GM12878 (cell line): ENCODE measurements around the gene GBA3. TPM values are rescaled to one million over a fixed set of nuclear protein-coding genes. Genes with fewer than 3 reads are reported as not detected.

Experiments
- ATAC-seq: fragments of 200-7000 bp; cut with Tn5 transposase; 3 replicates; pipeline ENCODE4 v1.9.1; 2020; ENCODE audit warnings: mild to moderate bottlenecking, moderate library complexity
- BruUV-seq: library from RNA; stranded (reverse); fragments of 400-500 nt; replicated peaks from 2 replicates; lab custom pipeline; 2021; lab: Mats Ljungman, UMichigan
- CTCF ChIA-PET: fragments of 300-600 bp; sonication (Branson Sonifier 250); formaldehyde crosslinking; extraction: SDS; loops from one replicate; lab custom pipeline; 2021; ENCODE audit warnings: inconsistent platforms; lab: Yijun Ruan, JAX
- POLR2A ChIA-PET: fragments of 350-600 bp; formaldehyde crosslinking; extraction: SDS; loops from one replicate; lab custom pipeline; 2021; ENCODE audit warnings: inconsistent platforms; lab: Charles Lee
- RAD21 ChIA-PET: fragments of 300-600 bp; sonication (Branson Sonifier 250); formaldehyde crosslinking; loops from one replicate; lab custom pipeline; 2023; ENCODE audit warnings: antibody characterized with exemption; ENCODE audit not compliant: unreplicated experiment; lab: Charles Lee
- SMC1A ChIA-PET: fragments of 300-600 bp; sonication (Branson Sonifier 250); formaldehyde crosslinking; loops from one replicate; lab custom pipeline; 2023; ENCODE audit not compliant: unreplicated experiment, uncharacterized antibody; lab: Charles Lee
- DNase-seq: peaks from one replicate; pipeline ENCODE4 v3.0.0-alpha.2; 2011; ENCODE audit warnings: low read depth, low spot score
- FAIRE-seq: peaks from 3 replicates; lab custom pipeline; 2011; peaks lifted over from hg19 to GRCh38; lab: Jason Lieb, UNC
- H2AFZ ChIP-seq: 2 replicates; pipeline ENCODE4 v1.6.0; 2011; ENCODE audit warnings: low read depth, low read length, control low read depth; ENCODE audit not compliant: control insufficient read depth
- H3K27ac ChIP-seq: 2 replicates; pipeline ENCODE4 v1.5.1; 2011; ENCODE audit warnings: control low read depth; ENCODE audit not compliant: control insufficient read depth, insufficient read depth
- H3K27me3 ChIP-seq, 2 experiments: replicated peaks in 1 of 2; 2 replicates each; pipeline versions ENCODE4 v1.6.0 to v1.6.1; 2011; ENCODE audit warnings: low read length in 1 of 2; ENCODE audit not compliant: control insufficient read depth in 2 of 2, insufficient read depth in 2 of 2
- H3K36me3 ChIP-seq, 2 experiments: 2 replicates each; pipeline ENCODE4 v1.5.1; 2011; ENCODE audit warnings: low read length in 1 of 2; ENCODE audit not compliant: control insufficient read depth in 2 of 2, insufficient read depth in 2 of 2
- H3K4me1 ChIP-seq: 2 replicates; pipeline ENCODE4 v1.6.1; 2011; ENCODE audit warnings: mild to moderate bottlenecking, low read length, moderate library complexity, mixed read lengths; ENCODE audit not compliant: control insufficient read depth, insufficient read depth
- H3K4me2 ChIP-seq: 2 replicates; pipeline ENCODE4 v1.6.0; 2011; ENCODE audit warnings: control low read depth; ENCODE audit not compliant: control insufficient read depth, insufficient read depth
- H3K4me3 ChIP-seq: fragments of 200-600 bp; sonication (generic); 2 replicates; pipeline ENCODE4 v1.5.1; 2016
- H3K79me2 ChIP-seq: 2 replicates; pipeline ENCODE4 v1.6.0; 2011; ENCODE audit warnings: low read length; ENCODE audit not compliant: control insufficient read depth, insufficient read depth
- H3K9ac ChIP-seq: 2 replicates; pipeline ENCODE4 v1.8.0; 2011; ENCODE audit warnings: low read length, control low read depth, mixed read lengths; ENCODE audit not compliant: control insufficient read depth, insufficient read depth
- H3K9me3 ChIP-seq: replicated peaks from 3 replicates; pipeline ENCODE4 v1.5.1; 2011; ENCODE audit warnings: mild to moderate bottlenecking, low read length; ENCODE audit not compliant: control insufficient read depth, insufficient read depth
- H4K20me1 ChIP-seq: 2 replicates; pipeline ENCODE4 v1.6.0; 2011; ENCODE audit not compliant: control insufficient read depth, insufficient read depth
- GATAD2B ChIP-seq: fragments of 450-650 bp; conservative IDR thresholded peaks from 2 replicates; pipeline ENCODE4 v1.6.1; 2017; ENCODE audit warnings: low read depth, mild to moderate bottlenecking, moderate library complexity
- IKZF1 ChIP-seq: fragments of 450-650 bp; conservative IDR thresholded peaks from 2 replicates; pipeline ENCODE4 v1.6.1; 2017; ENCODE audit warnings: antibody characterized with exemption, mild to moderate bottlenecking
- IKZF2 ChIP-seq, 2 experiments: fragments of 450-650 bp; IDR thresholded peaks; 2 replicates each; pipeline ENCODE4 v1.6.1; 2017; ENCODE audit warnings: mild to moderate bottlenecking in 2 of 2, moderate library complexity in 2 of 2
- JUNB ChIP-seq: IDR thresholded peaks from 2 replicates; pipeline ENCODE4 v1.6.1; 2016; ENCODE audit warnings: antibody characterized with exemption, mild to moderate bottlenecking
- PKNOX1 ChIP-seq: fragments of 450-650 bp; IDR thresholded peaks from 2 replicates; pipeline ENCODE4 v1.6.1; 2016; ENCODE audit warnings: mild to moderate bottlenecking
- SMAD5 ChIP-seq: IDR thresholded peaks from 2 replicates; pipeline ENCODE4 v1.6.1; 2016; ENCODE audit warnings: antibody characterized with exemption, low read depth
- ZBTB33 ChIP-seq: fragments of 450-650 bp; IDR thresholded peaks from 2 replicates; pipeline ENCODE4 v1.6.1; 2017; ENCODE audit warnings: mild to moderate bottlenecking
- WGBS: methylation state at CpG from one replicate; pipeline ENCODE4 v1.1.6; 2016; ENCODE audit warnings: low lambda C conversion rate; ENCODE audit not compliant: insufficient replicate concordance, insufficient coverage; ENCODE audit errors: missing lambda C conversion rate; 5-methylcytosine and 5-hydroxymethylcytosine counted together
- in situ Hi-C: fragments of 300-500 bp; cut with MboI; formaldehyde crosslinking; loops from 9 replicates; pipeline ENCODE4 v1.14.3; 2018; ENCODE audit warnings: mixed read lengths
- intact Hi-C: fragments of 100-400 bp; cut with micrococcal nuclease; formaldehyde crosslinking; loops from one replicate; pipeline ENCODE4 v1.14.2; 2022; ENCODE audit not compliant: unreplicated experiment
- polyA plus RNA-seq, 11 experiments: library from polyadenylated mRNA; depleted of rRNA in 4 of 11; unstranded in 6 of 11; stranded (reverse) in 5 of 11; fragments of >200 nt; fragmentation: Nextera tagmentation in 4 of 11; fragmentation: Illumina TruSeq in 1 of 11; extraction: Ambion mirVana in 4 of 11; extraction: Trizol in 1 of 11; gene quantifications; 1 replicate in 1 of 11; 2 replicates in 10 of 11; pipeline versions ENCODE4 v1.2.1 to v1.2.3, GENCODE V29; 2011 to 2016; ENCODE audit warnings: inconsistent platforms in 2 of 11, missing spikeins in 2 of 11, low read depth in 1 of 11
- total RNA-seq, 4 experiments: library from RNA; depleted of rRNA in 3 of 4; stranded (reverse); fragments of >200 nt in 3 of 4; fragmentation: Illumina TruSeq in 1 of 4; extraction: Trizol in 1 of 4; gene quantifications; 2 replicates each; pipeline versions ENCODE4 v1.2.1 to v1.2.3, GENCODE V29; 2013 to 2021

GBA3 gene
- total and polyA plus RNA-seq, 10 of the 15 experiments (the other 5 are each of a cell fraction or from before 2014, with no cell fraction given): 0.10 to 7.2 (median 0.27) TPM

- Histone ChIP-seq H2AFZ (no peak overlapping the region), H3K36me3 (no peaks in the 10 kb centered on the region), H3K4me1 (no peaks in the 10 kb centered on the region), H3K4me2 (no peak overlapping the region), H3K79me2 (no peaks in the 10 kb centered on the region), H3K9me3 (no peaks in the 10 kb centered on the region), H3K4me3 (no peak overlapping the region), H3K9ac (no peak overlapping the region), H3K27ac (no peak overlapping the region), H3K27me3 (no peaks in the 10 kb centered on the region), H4K20me1 (no peaks in the 10 kb centered on the region)
- no peak for TF ChIP-seq PKNOX1
- TF ChIP-seq JUNB: no peak
- no peak for TF ChIP-seq GATAD2B
- TF ChIP-seq SMAD5: no peak
- no peak for TF ChIP-seq ZBTB33
- no peak for TF ChIP-seq IKZF2 (IDR thresholded peaks at IDR 0.05)
- no peak for TF ChIP-seq IKZF1
- WGBS: 0% methylated on average over 1 of the region's 1 CpG
- DNase-seq (no peak), ATAC-seq (peak; percentile 84), FAIRE-seq (no peak)
- ChIA-PET POLR2A (interaction anchor here (1.5 kb wide), 1 partner anchor 11 kb away, joined by 7 read pairs; no protein-coding TSS in a partner anchor), SMC1A (interaction anchor here (1.2 to 1.6 kb wide), 2 partner anchors 9 to 11 kb away, joined by 3 to 4 read pairs; no protein-coding TSS in a partner anchor), CTCF (no interaction called here), RAD21 (interaction anchor here (0.9 to 1.5 kb wide), 2 partner anchors 9 to 18 kb away, joined by 3 read pairs; no protein-coding TSS in a partner anchor)
- intact Hi-C loops (no loop called here), in situ Hi-C loops (no loop called here)
- no TSS peak for BruUV-seq
Observed at GRCh38 chr4:22721204-22721603, 28.5 kb downstream of the GBA3 start.
